Pons (tissue), 1 donor: ENCODE results near the gene TBC1D22A.

Source experiments
- DNase-seq: peaks from one replicate; pipeline ENCODE4 v3.0.0-alpha.2; 2016; ENCODE audit warnings: low spot score

The TBC1D22A gene

GRCh38 chr22:46887978-46888377, 125.5 kb downstream of the TBC1D22A start:
- DNase-seq = no peak

GRCh38 chr22:46890819-46891218, 128.4 kb downstream of the TBC1D22A start:
- DNase-seq = no peak

GRCh38 chr22:46891382-46891951, 129.0 kb downstream of the TBC1D22A start:
- DNase-seq = no peak

- DNase-seq = no peak
Measured at GRCh38 chr22:46892866-46893265, 130.4 kb downstream of the TBC1D22A start.

GRCh38 chr22:46893281-46894020, 131.0 kb downstream of the TBC1D22A start:
- DNase-seq = no peak

GRCh38 chr22:46894081-46894671, 131.7 kb downstream of the TBC1D22A start:
- peak; percentile 48 for DNase-seq

GRCh38 chr22:46894851-46895640, 132.6 kb downstream of the TBC1D22A start:
- DNase-seq = no peak

- DNase-seq = peak; percentile 6
Measured at GRCh38 chr22:46895753-46896152, 133.3 kb downstream of the TBC1D22A start.

GRCh38 chr22:46896166-46896565, 133.7 kb downstream of the TBC1D22A start:
- DNase-seq = peak; percentile 3

GRCh38 chr22:46896568-46897245, 134.3 kb downstream of the TBC1D22A start:
- no peak for DNase-seq

- DNase-seq = no peak
Measured at GRCh38 chr22:46897246-46897623, 134.8 kb downstream of the TBC1D22A start.

GRCh38 chr22:46900549-46900948, 138.1 kb downstream of the TBC1D22A start:
- DNase-seq = no peak

- DNase-seq = no peak
Measured at GRCh38 chr22:46902436-46902835, 140.0 kb downstream of the TBC1D22A start.

GRCh38 chr22:46902998-46903916, 140.8 kb downstream of the TBC1D22A start:
- DNase-seq = no peak

GRCh38 chr22:46905415-46905814, 143.0 kb downstream of the TBC1D22A start:
- no peak for DNase-seq

GRCh38 chr22:46905834-46906233, 143.4 kb downstream of the TBC1D22A start:
- no peak for DNase-seq

- no peak for DNase-seq
Measured at GRCh38 chr22:46906326-46907045, 144.0 kb downstream of the TBC1D22A start.

- DNase-seq = no peak
Measured at GRCh38 chr22:46907241-46908215, 145.1 kb downstream of the TBC1D22A start.

- DNase-seq = no peak
Measured at GRCh38 chr22:46908641-46909107, 146.2 kb downstream of the TBC1D22A start.
